ENCODE measurements around the gene AOC2. TPM values are rescaled to one million over a fixed set of nuclear protein-coding genes. Genes with fewer than 3 reads are reported as not detected.

Gene AOC2
- total RNA-seq, 1 experiment from 2014 or later, result 11.0 TPM

GRCh38 chr17:42853597-42853967 is 9.2 kb downstream of the AOC2 start (continued):
- TF ChIP-seq ARID4B (CRISPR knock-in tag; IDR thresholded peaks at IDR 0.05; ENCODE audit: borderline replicate concordance) (no peak), SMAD3 (CRISPR knock-in tag; IDR thresholded peaks at IDR 0.05; ENCODE audit: borderline replicate concordance) (no peak), NR1H2 (CRISPR knock-in tag; IDR thresholded peaks at IDR 0.05) (no peak), GABPB1 (CRISPR knock-in tag; IDR thresholded peaks at IDR 0.05) (no peak), ERG (CRISPR knock-in tag; IDR thresholded peaks at IDR 0.05) (no peak), MLX (CRISPR knock-in tag; IDR thresholded peaks at IDR 0.05) (no peak), NR2C2 (CRISPR knock-in tag; IDR thresholded peaks at IDR 0.05) (no peak), SOX15 (CRISPR knock-in tag; IDR thresholded peaks at IDR 0.05) (no peak)

- Mint-ChIP-seq H3K36me3 (no peaks in the 10 kb centered on the region), H3K4me1 (no peaks in the 10 kb centered on the region; the same call in 1 of the 2 replicates), H3K27ac (no peak overlapping the region), H3K9me3 (no peaks in the 10 kb centered on the region), H3K27me3 (ENCODE audit: low read depth) (no peaks in the 10 kb centered on the region), H3K4me3 (no peak overlapping the region)
- DNase-seq (ENCODE audit: low spot score), result no peak
- POLR2A ChIA-PET, result no interaction called here
- CTCF ChIA-PET, result interaction anchor here (0.8 to 1.2 kb wide), 2 partner anchors 19 to 84 kb away, joined by 3 to 4 read pairs; no protein-coding TSS in a partner anchor
- no peak for ATAC-seq
- no peak for TF ChIP-seq NFATC4 (CRISPR knock-in tag; IDR thresholded peaks at IDR 0.05)
- TF ChIP-seq ZNF219 (CRISPR knock-in tag; IDR thresholded peaks at IDR 0.05; ENCODE audit: borderline replicate concordance), result no peak
- TF ChIP-seq PRDM15 (CRISPR knock-in tag; IDR thresholded peaks at IDR 0.05), result no peak
- TF ChIP-seq ZNF671 (CRISPR knock-in tag; IDR thresholded peaks at IDR 0.05), result no peak
- no peak for TF ChIP-seq ZNF532 (CRISPR knock-in tag; IDR thresholded peaks at IDR 0.05; ENCODE audit: borderline replicate concordance)
- no peak for TF ChIP-seq GRHL2 (CRISPR knock-in tag; IDR thresholded peaks at IDR 0.05; ENCODE audit: insufficient replicate concordance, severe bottlenecking)
- TF ChIP-seq ARID4B (CRISPR knock-in tag; IDR thresholded peaks at IDR 0.05; ENCODE audit: borderline replicate concordance), result no peak
- TF ChIP-seq ATF3 (CRISPR knock-in tag; conservative IDR thresholded peaks at IDR 0.05), result no peak
These were observed 9.8 kb downstream of the AOC2 start for GRCh38 chr17:42853968-42854790.
